Trophoblast cell (in vitro differentiated cells and primary cell): ENCODE measurements around the gene SLC38A1.

ENCODE experiments used
- DNase-seq, 2 donors: peaks; one replicate each; pipeline ENCODE4 v3.0.0-alpha.2; 2016
- H2AFZ ChIP-seq: 2 replicates; pipeline ENCODE4 v1.6.1; 2013; ENCODE audit warnings: low read length, moderate library complexity, mild to moderate bottlenecking; ENCODE audit not compliant: insufficient read depth, poor library complexity
- H2AK5ac ChIP-seq: 2 replicates; pipeline ENCODE4 v1.6.1; 2013; ENCODE audit warnings: mild to moderate bottlenecking, low read length
- H2BK120ac ChIP-seq: 2 replicates; pipeline ENCODE4 v1.6.1; 2013; ENCODE audit warnings: low read length, mild to moderate bottlenecking, moderate library complexity; ENCODE audit not compliant: insufficient read depth, poor library complexity
- H2BK12ac ChIP-seq: 2 replicates; pipeline ENCODE4 v1.6.1; 2013; ENCODE audit warnings: mild to moderate bottlenecking, low read length, moderate library complexity
- H2BK5ac ChIP-seq: 2 replicates; pipeline ENCODE4 v1.6.1; 2013; ENCODE audit warnings: low read length, low read depth, moderate library complexity, mild to moderate bottlenecking; ENCODE audit not compliant: poor library complexity
- H3K14ac ChIP-seq: 2 replicates; pipeline ENCODE4 v1.6.1; 2013; ENCODE audit warnings: mild to moderate bottlenecking, low read length
- H3K18ac ChIP-seq: 2 replicates; pipeline ENCODE4 v1.6.1; 2013; ENCODE audit warnings: mild to moderate bottlenecking, low read length
- H3K23ac ChIP-seq: 2 replicates; pipeline ENCODE4 v1.6.1; 2013; ENCODE audit warnings: low read length
- H3K27ac ChIP-seq: 2 replicates; pipeline ENCODE4 v1.5.1; 2013; ENCODE audit warnings: low read depth, mild to moderate bottlenecking, inconsistent platforms, low read length, moderate library complexity
- H3K27me3 ChIP-seq: 2 replicates; pipeline ENCODE4 v1.6.1; 2013; ENCODE audit warnings: inconsistent platforms, mild to moderate bottlenecking, low read length, moderate library complexity; ENCODE audit not compliant: insufficient read depth
- H3K36me3 ChIP-seq, 2 experiments: 1 replicate in 1 of 2; 2 replicates in 1 of 2; pipeline ENCODE4 v1.6.1; 2013; ENCODE audit warnings: low read length in 2 of 2, mild to moderate bottlenecking in 2 of 2, moderate library complexity in 1 of 2; ENCODE audit not compliant: insufficient read depth in 2 of 2, control insufficient read depth in 1 of 2
- H3K4ac ChIP-seq: 2 replicates; pipeline ENCODE4 v1.6.1; 2013; ENCODE audit warnings: low read depth, mild to moderate bottlenecking, low read length, moderate library complexity
- H3K4me1 ChIP-seq, 2 experiments: 1 replicate in 1 of 2; 2 replicates in 1 of 2; pipeline ENCODE4 v1.6.1; 2013; ENCODE audit warnings: low read length in 2 of 2, mild to moderate bottlenecking in 2 of 2, moderate library complexity in 1 of 2; ENCODE audit not compliant: insufficient read depth in 2 of 2, control insufficient read depth in 1 of 2
- H3K4me2 ChIP-seq: 2 replicates; pipeline ENCODE4 v1.6.1; 2013; ENCODE audit warnings: inconsistent platforms, mild to moderate bottlenecking, low read length, moderate library complexity
- H3K4me3 ChIP-seq: 2 replicates; pipeline ENCODE4 v1.5.1; 2013; ENCODE audit warnings: mild to moderate bottlenecking, low read depth, low read length, inconsistent platforms
- H3K79me1 ChIP-seq: one replicate; pipeline ENCODE4 v1.6.1; 2013; ENCODE audit warnings: low read length
- H3K79me2 ChIP-seq: 2 replicates; pipeline ENCODE4 v1.6.1; 2013; ENCODE audit warnings: low read length, mild to moderate bottlenecking; ENCODE audit not compliant: control insufficient read depth, insufficient read depth, poor library complexity
- H3K9ac ChIP-seq: 2 replicates; pipeline ENCODE4 v1.6.1; 2013; ENCODE audit warnings: mild to moderate bottlenecking, low read length
- H3K9me3 ChIP-seq: 2 replicates; pipeline ENCODE4 v1.6.1; 2013; ENCODE audit warnings: low read depth, mild to moderate bottlenecking, control low read depth, inconsistent platforms, low read length; ENCODE audit not compliant: insufficient read depth
- H4K12ac ChIP-seq: 2 replicates; pipeline ENCODE4 v1.6.1; 2013; ENCODE audit warnings: low read depth, mild to moderate bottlenecking, low read length, moderate library complexity
- H4K8ac ChIP-seq: 2 replicates; pipeline ENCODE4 v1.6.1; 2013; ENCODE audit warnings: low read depth, mild to moderate bottlenecking, low read length, moderate library complexity
- H4K91ac ChIP-seq: one replicate; pipeline ENCODE4 v1.6.1; 2013; ENCODE audit warnings: low read depth, mild to moderate bottlenecking, low read length, moderate library complexity
- WGBS: extraction: QIAGEN DNeasy Blood & Tissue Kit; methylation state at CpG from one replicate; pipeline ENCODE4 v1.1.7; 2013; ENCODE audit warnings: missing lambda C conversion rate; ENCODE audit not compliant: insufficient read length, insufficient coverage; ENCODE audit errors: extremely low coverage; 5-methylcytosine and 5-hydroxymethylcytosine counted together

Gene SLC38A1

GRCh38 chr12:46136249-46136648, 132.6 kb downstream of the SLC38A1 start:
- Histone ChIP-seq H4K91ac (peak overlapping the region; percentile 23), H3K23ac (no peak overlapping the region), H3K79me2 (peaks cover 2% of the 10 kb centered on the region), H2BK12ac (peak overlapping the region; percentile 39), H3K4me2 (no peak overlapping the region), H3K14ac (peak overlapping the region; percentile 19), H3K4me1 (peaks cover 2 to 7% of the 10 kb centered on the region in 2 experiments), H3K18ac (peak overlapping the region; percentile 4), H4K8ac (peak overlapping the region; percentile 2), H3K27me3 (no peaks in the 10 kb centered on the region), H3K4ac (peak overlapping the region; percentile 11), H3K36me3 (no peaks in the 10 kb centered on the region), H2BK120ac (peak overlapping the region; percentile 48), H3K27ac (no peak overlapping the region), H3K4me3 (peak overlapping the region; percentile 16), H3K9ac (no peak overlapping the region), H2AK5ac (peak overlapping the region; percentile 38), H4K12ac (no peak overlapping the region), H3K79me1 (peaks cover 12% of the 10 kb centered on the region), H3K9me3 (peaks cover 2% of the 10 kb centered on the region), H2AFZ (peak overlapping the region; percentile 11), H2BK5ac (no peak overlapping the region)
- WGBS = no CpG with 5 or more reads among the region's 2 CpGs
- no peak for DNase-seq

- H3K36me3 ChIP-seq = no peaks in the 10 kb centered on the region
- DNase-seq = no peak
- H3K27me3 ChIP-seq = no peaks in the 10 kb centered on the region
- H2BK12ac ChIP-seq = no peak overlapping the region
- H3K18ac ChIP-seq = no peak overlapping the region
- no peak overlapping the region for H2AK5ac ChIP-seq
- H2BK5ac ChIP-seq = no peak overlapping the region
- H4K12ac ChIP-seq = no peak overlapping the region
- H3K27ac ChIP-seq = peak overlapping the region; percentile 27
- peaks cover 2% of the 10 kb centered on the region for H3K79me2 ChIP-seq
- H3K4me1 ChIP-seq = peaks cover 2 to 7% of the 10 kb centered on the region in 2 experiments
- peaks cover 2% of the 10 kb centered on the region for H3K9me3 ChIP-seq
- no peak overlapping the region for H3K4me3 ChIP-seq
- no peak overlapping the region for H3K4me2 ChIP-seq
- no peak overlapping the region for H4K91ac ChIP-seq
- H2BK120ac ChIP-seq = peak overlapping the region; percentile 36
- no peak overlapping the region for H4K8ac ChIP-seq
- WGBS = no CpG with 5 or more reads among the region's 1 CpG
- H3K9ac ChIP-seq = no peak overlapping the region
- no peak overlapping the region for H3K14ac ChIP-seq
- no peak overlapping the region for H3K4ac ChIP-seq
- no peak overlapping the region for H2AFZ ChIP-seq
- H3K23ac ChIP-seq = no peak overlapping the region
- peaks cover 12% of the 10 kb centered on the region for H3K79me1 ChIP-seq
Measured at GRCh38 chr12:46135750-46136149, 133.1 kb downstream of the SLC38A1 start.

- no peak overlapping the region for H3K4me3 ChIP-seq
- no peak overlapping the region for H3K23ac ChIP-seq
- H3K14ac ChIP-seq = peak overlapping the region; percentile 88
- no peak for DNase-seq
- H3K27me3 ChIP-seq = no peaks in the 10 kb centered on the region
- peak overlapping the region; percentile 88 for H3K4ac ChIP-seq
- H3K9ac ChIP-seq = no peak overlapping the region
- H3K36me3 ChIP-seq = no peaks in the 10 kb centered on the region
- H2BK120ac ChIP-seq = peak overlapping the region; percentile 83
- peaks cover 2 to 7% of the 10 kb centered on the region in 2 experiments for H3K4me1 ChIP-seq
- H4K8ac ChIP-seq = peak overlapping the region; percentile 70
- no peak overlapping the region for H3K18ac ChIP-seq
- peaks cover 2% of the 10 kb centered on the region for H3K9me3 ChIP-seq
- H2AK5ac ChIP-seq = peak overlapping the region; percentile 31
- peak overlapping the region; percentile 93 for H2BK5ac ChIP-seq
- peaks cover 2% of the 10 kb centered on the region for H3K79me2 ChIP-seq
- H2BK12ac ChIP-seq = peak overlapping the region; percentile 58
- no peak overlapping the region for H3K4me2 ChIP-seq
- no peak overlapping the region for H2AFZ ChIP-seq
- peak overlapping the region; percentile 82 for H4K91ac ChIP-seq
- H3K79me1 ChIP-seq = peaks cover 12% of the 10 kb centered on the region
- peak overlapping the region; percentile 90 for H3K27ac ChIP-seq
- H4K12ac ChIP-seq = no peak overlapping the region
Measured at GRCh38 chr12:46134852-46135251, 134.0 kb downstream of the SLC38A1 start.

DNA sequence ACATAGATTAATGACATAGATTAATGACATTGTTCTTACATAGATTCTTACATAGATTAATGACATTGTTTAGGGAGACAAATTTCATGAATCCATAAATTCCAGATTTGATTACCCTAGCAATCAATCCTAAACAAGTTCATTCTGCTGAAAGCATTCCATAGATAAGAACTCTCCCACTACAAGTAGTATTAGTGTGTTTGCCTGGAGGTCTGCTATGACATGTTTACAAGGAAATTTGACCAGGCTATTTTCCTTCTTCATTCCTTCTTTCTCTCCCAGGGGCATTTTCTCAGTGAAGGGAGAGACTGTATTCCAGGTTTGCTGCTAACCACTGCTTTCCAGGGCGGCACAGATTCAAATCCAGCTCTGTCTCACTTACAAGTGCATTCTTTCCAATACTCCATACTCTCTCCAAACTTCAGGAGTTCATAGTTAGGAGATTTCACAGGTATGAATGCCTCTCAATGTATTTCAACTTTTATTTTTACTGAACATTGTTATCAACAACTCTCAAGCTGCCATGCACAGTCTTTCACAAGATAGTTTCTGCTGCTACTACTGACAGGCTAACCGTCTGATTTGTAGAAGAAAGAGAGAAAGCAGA, 134.5 kb downstream of the SLC38A1 start:
- Histone ChIP-seq H2BK12ac (no peak overlapping the region), H3K4me3 (no peak overlapping the region), H3K79me1 (peaks cover 12% of the 10 kb centered on the region), H3K79me2 (peaks cover 2% of the 10 kb centered on the region), H3K9ac (no peak overlapping the region), H3K27me3 (no peaks in the 10 kb centered on the region), H3K36me3 (no peaks in the 10 kb centered on the region), H3K23ac (no peak overlapping the region), H4K8ac (no peak overlapping the region), H2BK120ac (no peak overlapping the region), H2AK5ac (no peak overlapping the region), H3K27ac (peak overlapping the region; percentile 90), H4K12ac (no peak overlapping the region), H3K14ac (no peak overlapping the region), H2AFZ (no peak overlapping the region), H4K91ac (no peak overlapping the region), H3K4me1 (peaks cover 2 to 7% of the 10 kb centered on the region in 2 experiments), H3K9me3 (peaks cover 2% of the 10 kb centered on the region), H3K4ac (no peak overlapping the region), H2BK5ac (no peak overlapping the region), H3K18ac (no peak overlapping the region), H3K4me2 (no peak overlapping the region)
- peak; percentile 36 to 72 for DNase-seq
- no CpG with 5 or more reads among the region's 2 CpGs for WGBS
